GM23338 (cell line): ENCODE measurements around the gene AMIGO1.

Experiments
- CREB1 ChIP-seq: fragments of 250-450 bp; sonication (Bioruptor Pico); IDR thresholded peaks from 2 replicates; pipeline ENCODE4 v1.5.0; 2020; ENCODE audit warnings: low read depth, mild to moderate bottlenecking, moderate library complexity
- CTCF ChIP-seq, 2 experiments: fragments of 200-600 bp in 1 of 2; sonication (generic) in 1 of 2; conservative IDR thresholded peaks; 2 replicates each; pipeline versions ENCODE4 v1.5.1 to v1.6.1; 2016 to 2017; ENCODE audit warnings: antibody characterized with exemption in 2 of 2, low read depth in 2 of 2, mild to moderate bottlenecking in 2 of 2, moderate library complexity in 1 of 2
- EZH2 ChIP-seq: fragments of 200-600 bp; sonication (generic); IDR thresholded peaks from one replicate; pipeline ENCODE4 v1.8.0; 2017; ENCODE audit warnings: antibody characterized with exemption, mild to moderate bottlenecking, low read depth; ENCODE audit not compliant: unreplicated experiment
- EZH2phosphoT487 ChIP-seq: fragments of 200-600 bp; sonication (generic); IDR thresholded peaks from one replicate; pipeline ENCODE4 v1.8.1; 2018; ENCODE audit warnings: antibody characterized with exemption; ENCODE audit not compliant: unreplicated experiment
- JUNB ChIP-seq: IDR thresholded peaks from one replicate; pipeline ENCODE4 v1.6.1; 2016; ENCODE audit warnings: antibody characterized with exemption; ENCODE audit not compliant: unreplicated experiment
- POLR2AphosphoS5 ChIP-seq: IDR thresholded peaks from 2 replicates; pipeline ENCODE4 v1.6.1; 2016; ENCODE audit warnings: antibody characterized with exemption, low read depth
- ZNF331 ChIP-seq: fragments of 250-450 bp; sonication (Bioruptor Pico); IDR thresholded peaks from 2 replicates; pipeline ENCODE4 v1.5.0; 2020; ENCODE audit warnings: low read depth, mild to moderate bottlenecking, moderate library complexity
- TF ChIP-seq, protein P1 (sequence below): fragments of 250-450 bp; sonication (Bioruptor Pico); IDR thresholded peaks from 2 replicates; pipeline ENCODE4 v1.5.0; 2020; ENCODE audit warnings: mild to moderate bottlenecking, moderate library complexity
- TF ChIP-seq, protein P2 (sequence below): IDR thresholded peaks from one replicate; pipeline ENCODE4 v1.6.1; 2018; ENCODE audit warnings: antibody characterized with exemption; ENCODE audit not compliant: unreplicated experiment

GRCh38 chr1:109513110-109513710 lies 3.7 kb upstream of the AMIGO1 start:
- TF ChIP-seq EZH2, result no peak
- no peak for TF ChIP-seq POLR2AphosphoS5
- TF ChIP-seq CTCF (conservative IDR thresholded peaks at IDR 0.05; ENCODE audit: low read depth in 2 of 2), result no peak
- no peak for TF ChIP-seq EZH2phosphoT487
- no peak for TF ChIP-seq ZNF331 (CRISPR knock-in tag)
- TF ChIP-seq, protein P1, sequence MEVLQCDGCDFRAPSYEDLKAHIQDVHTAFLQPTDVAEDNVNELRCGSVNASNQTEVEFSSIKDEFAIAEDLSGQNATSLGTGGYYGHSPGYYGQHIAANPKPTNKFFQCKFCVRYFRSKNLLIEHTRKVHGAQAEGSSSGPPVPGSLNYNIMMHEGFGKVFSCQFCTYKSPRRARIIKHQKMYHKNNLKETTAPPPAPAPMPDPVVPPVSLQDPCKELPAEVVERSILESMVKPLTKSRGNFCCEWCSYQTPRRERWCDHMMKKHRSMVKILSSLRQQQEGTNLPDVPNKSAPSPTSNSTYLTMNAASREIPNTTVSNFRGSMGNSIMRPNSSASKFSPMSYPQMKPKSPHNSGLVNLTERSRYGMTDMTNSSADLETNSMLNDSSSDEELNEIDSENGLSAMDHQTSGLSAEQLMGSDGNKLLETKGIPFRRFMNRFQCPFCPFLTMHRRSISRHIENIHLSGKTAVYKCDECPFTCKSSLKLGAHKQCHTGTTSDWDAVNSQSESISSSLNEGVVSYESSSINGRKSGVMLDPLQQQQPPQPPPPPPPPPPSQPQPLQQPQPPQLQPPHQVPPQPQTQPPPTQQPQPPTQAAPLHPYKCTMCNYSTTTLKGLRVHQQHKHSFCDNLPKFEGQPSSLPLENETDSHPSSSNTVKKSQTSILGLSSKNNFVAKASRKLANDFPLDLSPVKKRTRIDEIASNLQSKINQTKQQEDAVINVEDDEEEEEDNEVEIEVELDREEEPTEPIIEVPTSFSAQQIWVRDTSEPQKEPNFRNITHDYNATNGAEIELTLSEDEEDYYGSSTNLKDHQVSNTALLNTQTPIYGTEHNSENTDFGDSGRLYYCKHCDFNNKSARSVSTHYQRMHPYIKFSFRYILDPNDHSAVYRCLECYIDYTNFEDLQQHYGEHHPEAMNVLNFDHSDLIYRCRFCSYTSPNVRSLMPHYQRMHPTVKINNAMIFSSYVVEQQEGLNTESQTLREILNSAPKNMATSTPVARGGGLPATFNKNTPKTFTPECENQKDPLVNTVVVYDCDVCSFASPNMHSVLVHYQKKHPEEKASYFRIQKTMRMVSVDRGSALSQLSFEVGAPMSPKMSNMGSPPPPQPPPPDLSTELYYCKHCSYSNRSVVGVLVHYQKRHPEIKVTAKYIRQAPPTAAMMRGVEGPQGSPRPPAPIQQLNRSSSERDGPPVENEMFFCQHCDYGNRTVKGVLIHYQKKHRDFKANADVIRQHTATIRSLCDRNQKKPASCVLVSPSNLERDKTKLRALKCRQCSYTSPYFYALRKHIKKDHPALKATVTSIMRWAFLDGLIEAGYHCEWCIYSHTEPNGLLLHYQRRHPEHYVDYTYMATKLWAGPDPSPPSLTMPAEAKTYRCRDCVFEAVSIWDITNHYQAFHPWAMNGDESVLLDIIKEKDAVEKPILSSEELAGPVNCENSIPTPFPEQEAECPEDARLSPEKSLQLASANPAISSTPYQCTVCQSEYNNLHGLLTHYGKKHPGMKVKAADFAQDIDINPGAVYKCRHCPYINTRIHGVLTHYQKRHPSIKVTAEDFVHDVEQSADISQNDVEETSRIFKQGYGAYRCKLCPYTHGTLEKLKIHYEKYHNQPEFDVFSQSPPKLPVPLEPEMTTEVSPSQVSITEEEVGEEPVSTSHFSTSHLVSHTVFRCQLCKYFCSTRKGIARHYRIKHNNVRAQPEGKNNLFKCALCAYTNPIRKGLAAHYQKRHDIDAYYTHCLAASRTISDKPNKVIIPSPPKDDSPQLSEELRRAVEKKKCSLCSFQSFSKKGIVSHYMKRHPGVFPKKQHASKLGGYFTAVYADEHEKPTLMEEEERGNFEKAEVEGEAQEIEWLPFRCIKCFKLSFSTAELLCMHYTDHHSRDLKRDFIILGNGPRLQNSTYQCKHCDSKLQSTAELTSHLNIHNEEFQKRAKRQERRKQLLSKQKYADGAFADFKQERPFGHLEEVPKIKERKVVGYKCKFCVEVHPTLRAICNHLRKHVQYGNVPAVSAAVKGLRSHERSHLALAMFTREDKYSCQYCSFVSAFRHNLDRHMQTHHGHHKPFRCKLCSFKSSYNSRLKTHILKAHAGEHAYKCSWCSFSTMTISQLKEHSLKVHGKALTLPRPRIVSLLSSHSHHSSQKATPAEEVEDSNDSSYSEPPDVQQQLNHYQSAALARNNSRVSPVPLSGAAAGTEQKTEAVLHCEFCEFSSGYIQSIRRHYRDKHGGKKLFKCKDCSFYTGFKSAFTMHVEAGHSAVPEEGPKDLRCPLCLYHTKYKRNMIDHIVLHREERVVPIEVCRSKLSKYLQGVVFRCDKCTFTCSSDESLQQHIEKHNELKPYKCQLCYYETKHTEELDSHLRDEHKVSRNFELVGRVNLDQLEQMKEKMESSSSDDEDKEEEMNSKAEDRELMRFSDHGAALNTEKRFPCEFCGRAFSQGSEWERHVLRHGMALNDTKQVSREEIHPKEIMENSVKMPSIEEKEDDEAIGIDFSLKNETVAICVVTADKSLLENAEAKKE, result no peak
- TF ChIP-seq, protein P2, sequence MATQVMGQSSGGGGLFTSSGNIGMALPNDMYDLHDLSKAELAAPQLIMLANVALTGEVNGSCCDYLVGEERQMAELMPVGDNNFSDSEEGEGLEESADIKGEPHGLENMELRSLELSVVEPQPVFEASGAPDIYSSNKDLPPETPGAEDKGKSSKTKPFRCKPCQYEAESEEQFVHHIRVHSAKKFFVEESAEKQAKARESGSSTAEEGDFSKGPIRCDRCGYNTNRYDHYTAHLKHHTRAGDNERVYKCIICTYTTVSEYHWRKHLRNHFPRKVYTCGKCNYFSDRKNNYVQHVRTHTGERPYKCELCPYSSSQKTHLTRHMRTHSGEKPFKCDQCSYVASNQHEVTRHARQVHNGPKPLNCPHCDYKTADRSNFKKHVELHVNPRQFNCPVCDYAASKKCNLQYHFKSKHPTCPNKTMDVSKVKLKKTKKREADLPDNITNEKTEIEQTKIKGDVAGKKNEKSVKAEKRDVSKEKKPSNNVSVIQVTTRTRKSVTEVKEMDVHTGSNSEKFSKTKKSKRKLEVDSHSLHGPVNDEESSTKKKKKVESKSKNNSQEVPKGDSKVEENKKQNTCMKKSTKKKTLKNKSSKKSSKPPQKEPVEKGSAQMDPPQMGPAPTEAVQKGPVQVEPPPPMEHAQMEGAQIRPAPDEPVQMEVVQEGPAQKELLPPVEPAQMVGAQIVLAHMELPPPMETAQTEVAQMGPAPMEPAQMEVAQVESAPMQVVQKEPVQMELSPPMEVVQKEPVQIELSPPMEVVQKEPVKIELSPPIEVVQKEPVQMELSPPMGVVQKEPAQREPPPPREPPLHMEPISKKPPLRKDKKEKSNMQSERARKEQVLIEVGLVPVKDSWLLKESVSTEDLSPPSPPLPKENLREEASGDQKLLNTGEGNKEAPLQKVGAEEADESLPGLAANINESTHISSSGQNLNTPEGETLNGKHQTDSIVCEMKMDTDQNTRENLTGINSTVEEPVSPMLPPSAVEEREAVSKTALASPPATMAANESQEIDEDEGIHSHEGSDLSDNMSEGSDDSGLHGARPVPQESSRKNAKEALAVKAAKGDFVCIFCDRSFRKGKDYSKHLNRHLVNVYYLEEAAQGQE, result no peak
- no peak for TF ChIP-seq CREB1
- no peak for TF ChIP-seq JUNB
